Measurements from ENCODE around the gene PIGU.
"Not testable (repeated sequence)": the region's sequence is repeated elsewhere in the genome, so short reads cannot be mapped to it uniquely, and the experiment has no call there.

Gene PIGU

DNA sequence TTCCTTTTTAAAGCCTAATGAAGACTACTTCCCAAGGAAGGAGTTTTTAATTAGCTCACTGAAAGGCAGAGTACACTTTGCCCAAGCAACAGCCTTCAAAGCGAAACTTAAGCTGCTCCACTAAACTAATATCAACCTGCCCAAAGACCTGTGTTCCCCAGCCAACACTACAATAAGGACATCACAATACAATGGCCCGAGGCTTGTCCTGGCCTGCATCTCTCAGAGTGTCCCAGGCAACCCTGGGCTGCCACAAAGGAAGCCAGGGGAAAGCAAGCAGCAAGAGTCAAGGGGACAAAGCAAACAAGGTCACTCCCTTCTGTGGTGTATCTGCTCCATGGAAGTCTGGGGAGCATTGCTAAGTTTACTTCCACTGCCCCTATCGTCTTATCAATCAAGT lies 52.3 kb downstream of the PIGU start:
- no peak overlapping the region for H3K4me3 ChIP-seq (ENCODE audit: low read depth, low read length)

DNA sequence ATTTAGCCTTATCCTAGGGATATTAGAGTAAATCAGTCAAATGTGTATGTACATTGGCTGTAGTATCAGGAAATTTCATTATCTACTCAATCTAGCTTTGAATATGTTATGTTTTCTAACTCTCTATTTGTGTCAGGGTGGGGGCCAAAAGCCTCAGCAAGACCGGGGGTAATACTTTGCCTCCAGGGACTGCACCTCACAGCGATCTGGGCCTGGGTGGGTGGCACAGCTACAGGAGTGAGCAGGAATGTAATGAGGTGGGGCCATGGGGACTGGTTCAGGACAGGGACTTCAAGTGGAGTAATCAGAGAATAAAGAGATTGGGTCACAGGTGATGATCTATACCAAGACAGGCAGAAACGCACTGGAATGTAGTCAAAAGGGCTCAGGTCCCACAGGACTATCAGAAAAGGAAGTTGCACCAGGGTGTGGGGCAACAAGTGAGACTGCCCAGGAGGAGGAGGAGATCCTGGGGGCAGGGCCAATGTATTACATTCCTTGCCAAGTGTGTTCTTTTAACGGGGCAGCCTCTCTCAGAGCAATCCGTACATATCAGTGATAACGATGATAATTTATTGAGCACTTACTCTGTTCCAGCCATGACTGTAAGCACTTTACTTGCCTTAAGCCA lies 54.0 kb downstream of the PIGU start:
- no peak overlapping the region for H3K4me3 ChIP-seq (ENCODE audit: low read depth, low read length)

DNA sequence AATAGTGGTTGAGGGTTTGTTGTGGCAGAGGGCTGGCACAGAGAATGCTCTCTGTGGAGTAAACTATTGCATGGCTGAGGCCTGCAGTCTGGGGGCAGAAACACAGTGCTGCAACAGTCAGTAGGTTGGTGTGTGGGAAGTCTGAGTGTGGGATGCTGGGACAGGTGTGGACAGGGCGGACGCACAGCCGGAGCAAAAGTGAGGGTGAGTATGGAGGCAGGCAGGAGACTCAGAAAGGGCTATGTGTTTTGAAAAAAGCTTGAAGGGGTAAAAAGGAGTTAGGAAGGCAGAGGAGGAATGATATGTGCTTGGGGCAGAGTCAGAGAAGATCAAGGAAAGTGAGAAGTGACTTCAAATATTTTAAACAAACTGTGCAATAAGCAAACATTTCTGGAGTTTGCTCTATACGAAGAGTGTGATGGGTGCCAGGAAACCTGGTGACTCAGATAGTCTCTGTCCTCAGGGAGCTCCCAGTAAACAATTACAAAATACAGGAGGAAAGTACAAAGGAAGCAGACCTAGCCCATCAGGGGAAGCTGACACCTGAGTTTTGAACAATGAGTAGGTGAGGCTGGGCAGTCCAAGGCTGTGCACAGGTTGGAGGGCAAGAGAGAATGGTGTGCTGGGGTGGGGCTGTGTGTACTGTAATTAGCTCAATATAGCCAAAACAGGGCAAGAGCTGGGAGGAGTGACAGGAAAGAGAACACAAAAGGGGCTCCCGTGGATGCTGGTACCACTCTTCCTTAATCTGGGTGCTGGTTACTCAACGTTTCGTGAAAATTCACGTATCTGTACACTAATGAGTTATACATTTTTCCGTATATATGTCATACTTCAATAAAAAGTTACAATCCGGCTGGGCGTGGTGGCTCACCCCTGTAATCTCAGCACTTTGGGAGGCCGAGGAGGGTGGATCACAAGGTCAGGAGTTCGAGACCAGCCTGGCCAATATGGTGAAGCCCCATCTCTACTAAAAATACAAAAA lies 55.2 kb downstream of the PIGU start:
- H3K4me3 ChIP-seq (ENCODE audit: low read depth, low read length) = no peak overlapping the region

DNA sequence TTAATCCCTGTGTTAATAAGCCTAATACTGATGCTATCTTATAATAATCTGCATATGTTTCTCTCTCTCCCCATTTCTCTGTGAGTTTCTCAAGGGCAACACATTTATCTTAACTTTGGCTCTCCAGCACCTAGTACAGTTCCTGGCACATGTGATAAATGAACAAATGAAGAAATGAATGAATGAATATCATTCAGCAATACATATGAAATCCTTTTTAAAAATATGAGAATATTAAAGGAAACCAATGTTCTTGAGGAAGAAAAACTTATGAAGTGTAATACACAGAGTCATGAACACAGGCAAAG lies 55.9 kb downstream of the PIGU start:
- H3K4me3 ChIP-seq (ENCODE audit: low read depth, low read length) = no peak overlapping the region

DNA sequence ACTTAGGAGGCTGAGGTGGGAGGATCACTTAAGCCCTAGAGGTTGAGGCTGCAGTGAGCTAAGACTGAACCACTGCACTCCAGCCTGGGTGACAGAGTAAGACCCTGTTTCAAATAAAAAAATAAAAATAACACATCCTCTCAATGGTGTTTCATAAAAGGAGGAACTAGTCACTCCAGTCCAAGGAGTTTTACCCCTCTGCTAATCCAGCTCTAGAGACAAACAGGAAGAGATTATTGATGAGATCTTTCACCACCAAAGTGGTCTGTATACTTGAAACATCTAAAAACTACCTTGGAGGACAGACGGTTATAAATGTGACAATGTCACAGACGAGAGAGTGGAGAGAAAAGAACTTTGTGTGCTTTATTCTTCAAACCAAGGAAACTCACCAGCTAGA lies 58.2 kb downstream of the PIGU start:
- H3K4me3 ChIP-seq (ENCODE audit: low read depth, low read length) = no peak overlapping the region

DNA sequence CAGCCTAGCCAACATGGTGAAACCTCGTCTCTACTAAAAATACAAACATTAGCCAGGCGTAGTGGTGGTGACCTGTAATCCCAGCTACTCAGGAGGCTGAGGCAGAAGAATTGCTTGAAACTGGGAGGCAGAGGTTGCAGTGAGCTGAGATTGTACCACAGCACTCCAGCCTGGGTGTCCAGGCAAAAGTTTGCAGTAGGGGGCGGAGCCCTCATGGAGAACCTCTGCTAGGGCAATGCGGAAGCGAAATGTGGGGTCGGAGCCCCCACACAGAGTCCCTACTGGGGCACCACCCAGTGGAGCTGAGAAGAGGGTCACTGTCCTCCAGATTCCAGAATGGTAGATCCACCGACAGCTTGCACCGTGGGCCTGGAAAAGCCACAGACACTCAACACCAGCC lies 60.0 kb downstream of the PIGU start:
- H3K4me3 ChIP-seq (ENCODE audit: low read depth, low read length) = not testable (repeated sequence)

DNA sequence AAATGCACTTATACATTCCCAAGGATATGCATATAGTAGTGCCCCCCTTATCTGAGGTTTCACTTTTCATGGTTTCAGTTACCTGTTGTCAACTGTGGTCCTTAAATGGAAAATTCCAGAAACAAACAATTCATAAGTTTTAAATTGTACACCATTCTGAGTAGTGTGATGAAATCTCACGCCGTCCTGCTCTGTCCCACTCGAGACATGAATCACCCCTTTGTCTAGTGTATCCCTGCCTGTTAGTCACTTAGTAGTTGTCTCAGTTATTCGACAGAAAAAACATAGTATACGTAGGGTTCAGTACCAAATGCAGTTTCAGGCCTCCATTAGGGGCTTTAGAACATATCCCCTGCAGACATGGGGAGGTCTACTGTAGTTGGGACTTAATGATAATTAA lies 61.4 kb downstream of the PIGU start:
- no peak overlapping the region for H3K4me3 ChIP-seq (ENCODE audit: low read depth, low read length)

DNA sequence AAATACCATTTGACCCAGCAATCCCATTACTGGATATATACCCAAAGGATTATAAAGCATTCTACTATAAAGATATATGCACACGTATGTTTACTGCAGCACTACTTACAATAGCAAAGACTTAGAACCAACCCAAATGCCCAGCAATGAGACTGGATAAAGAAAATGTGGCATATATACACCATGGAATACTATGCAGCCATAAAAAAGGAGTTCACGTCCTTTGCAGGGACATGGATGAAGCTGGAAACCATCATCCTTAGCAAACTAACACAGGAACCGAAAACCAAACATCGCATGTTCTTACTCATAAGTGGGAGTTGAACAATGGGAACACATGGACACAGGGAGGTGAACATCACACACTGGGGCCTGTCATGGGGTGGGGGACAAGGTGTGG lies 64.9 kb downstream of the PIGU start:
- H3K4me3 ChIP-seq (ENCODE audit: low read depth, low read length) = not testable (repeated sequence)

DNA sequence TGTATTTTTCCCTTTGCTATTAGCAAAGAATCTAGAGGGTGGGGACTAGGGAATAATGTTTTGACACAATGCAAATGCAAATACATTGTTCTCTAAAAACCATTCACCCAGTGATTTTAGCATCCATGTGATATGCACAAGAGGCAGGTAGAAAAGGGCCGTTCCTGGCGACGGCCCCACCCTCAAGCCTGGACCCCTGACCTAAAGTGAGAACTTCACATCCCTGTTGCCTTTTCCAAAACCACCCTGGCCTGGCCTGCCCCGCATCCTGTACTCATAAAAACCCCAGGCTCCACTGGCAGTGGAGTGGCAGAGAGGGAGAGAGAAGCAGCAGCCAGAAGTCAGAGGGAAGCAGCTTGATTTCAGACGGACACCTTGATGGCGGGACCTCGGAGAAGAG lies 69.8 kb downstream of the PIGU start:
- no peak overlapping the region for H3K4me3 ChIP-seq (ENCODE audit: low read depth, low read length)

DNA sequence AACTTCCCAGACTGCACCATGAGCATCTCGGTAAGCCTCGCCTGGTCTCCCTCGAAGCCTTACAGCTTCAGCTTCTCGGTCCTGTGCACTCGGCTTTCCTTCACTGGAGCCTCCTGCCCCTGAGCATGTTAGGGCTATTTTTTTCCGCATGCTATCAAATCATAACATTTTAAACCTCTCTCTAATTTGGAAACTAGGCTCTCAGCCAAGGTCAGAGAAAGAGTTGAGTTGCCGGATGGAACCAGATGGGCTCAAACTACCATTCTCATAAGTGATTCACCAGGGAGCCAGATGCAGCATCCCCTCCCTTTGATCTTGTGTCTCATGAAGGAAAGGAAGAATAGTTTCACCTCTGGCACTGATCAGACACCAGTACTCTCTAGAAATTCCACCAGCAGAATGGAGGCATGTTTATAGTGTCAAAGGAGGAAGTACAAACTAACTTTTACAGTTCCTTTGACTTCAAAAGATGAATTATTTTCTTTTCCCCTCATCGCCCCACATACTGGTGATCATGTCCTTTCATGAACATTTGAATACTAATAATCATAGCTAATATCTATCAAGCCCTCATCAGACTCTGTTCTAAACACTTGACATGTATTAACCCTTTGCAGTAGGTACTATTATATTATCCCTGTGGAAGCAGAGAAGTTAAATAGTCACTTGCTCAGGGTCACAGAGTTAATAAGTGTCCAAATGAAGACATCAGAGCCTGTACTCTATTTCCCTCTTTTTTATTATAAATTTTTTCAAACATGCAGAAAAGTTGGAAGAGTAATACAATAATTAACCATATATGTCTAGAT lies 71.7 kb downstream of the PIGU start:
- H3K4me3 ChIP-seq (ENCODE audit: low read depth, low read length) = no peak overlapping the region

DNA sequence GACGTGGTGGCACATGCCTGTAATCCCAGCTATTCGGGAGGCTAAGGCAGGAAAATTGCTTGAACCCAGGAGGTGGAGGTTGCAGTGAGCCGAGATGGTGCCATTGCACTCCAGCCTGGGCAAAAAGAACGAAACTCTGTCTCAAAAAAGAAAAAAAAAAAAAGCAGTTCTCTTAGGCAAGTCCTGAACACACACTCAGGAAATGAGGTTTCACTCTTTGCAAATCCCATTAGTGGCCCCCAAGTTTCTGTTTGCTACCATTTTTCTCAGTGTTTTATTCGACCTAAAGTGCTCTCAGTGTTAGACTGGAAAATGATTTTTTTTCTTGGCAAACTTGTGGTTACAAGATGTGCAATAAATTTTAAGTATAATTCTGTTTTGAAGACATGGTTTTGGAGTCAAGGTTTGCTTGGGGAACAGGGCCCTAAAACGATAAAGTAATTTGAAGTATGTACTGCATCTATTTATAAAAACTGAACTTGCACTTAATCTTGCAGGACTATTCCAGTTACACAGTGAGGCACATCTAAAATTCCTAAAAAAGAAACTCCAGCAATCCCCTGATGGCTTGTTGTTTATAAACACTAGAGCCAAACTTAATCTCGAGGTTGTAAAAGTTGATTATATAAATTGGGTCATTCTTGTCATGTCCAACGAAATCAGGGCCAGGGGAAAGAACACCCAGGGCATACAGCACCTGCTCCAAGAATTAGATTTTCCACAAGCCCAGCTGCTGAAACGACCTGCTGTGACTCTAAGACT lies 75.8 kb downstream of the PIGU start:
- no peak overlapping the region for H3K4me3 ChIP-seq (ENCODE audit: low read depth, low read length)

DNA sequence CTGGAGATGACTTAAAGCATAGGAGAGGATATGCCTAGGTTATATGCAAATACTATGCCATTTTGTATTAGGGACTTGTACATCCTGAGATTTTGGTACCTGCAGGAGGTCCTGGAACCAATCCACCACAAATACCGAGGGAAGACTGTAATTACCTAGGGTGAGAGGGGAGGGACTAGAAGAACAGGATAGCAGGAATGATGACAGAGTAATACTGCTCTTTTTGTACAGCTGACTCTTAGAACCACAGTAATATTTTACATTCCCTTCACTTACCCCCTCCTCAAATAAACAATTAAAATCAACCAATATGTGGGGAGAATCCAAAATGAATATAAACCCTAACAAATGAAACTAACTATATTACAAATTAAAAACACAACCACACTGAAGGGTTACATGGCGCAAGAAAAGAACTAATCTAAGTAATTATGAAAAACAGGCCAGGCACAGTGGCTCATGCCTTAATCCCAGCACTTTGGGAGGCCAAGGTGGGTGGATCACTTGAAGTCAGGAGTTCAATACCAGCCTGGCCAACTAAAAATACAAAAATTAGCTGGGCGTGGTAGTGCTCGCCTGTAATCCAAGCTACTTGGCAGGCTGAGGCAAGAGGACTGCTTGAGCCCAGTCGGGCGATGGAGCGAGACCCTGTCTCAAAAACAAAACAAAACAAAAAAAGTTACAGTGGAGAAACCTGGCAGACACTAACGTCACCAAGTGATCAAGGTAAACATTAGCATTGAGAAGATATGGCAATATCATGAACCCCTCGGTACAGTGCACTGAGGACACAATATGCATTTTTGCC lies 81.3 kb downstream of the PIGU start:
- no peak overlapping the region for H3K4me3 ChIP-seq (ENCODE audit: low read depth, low read length)

DNA sequence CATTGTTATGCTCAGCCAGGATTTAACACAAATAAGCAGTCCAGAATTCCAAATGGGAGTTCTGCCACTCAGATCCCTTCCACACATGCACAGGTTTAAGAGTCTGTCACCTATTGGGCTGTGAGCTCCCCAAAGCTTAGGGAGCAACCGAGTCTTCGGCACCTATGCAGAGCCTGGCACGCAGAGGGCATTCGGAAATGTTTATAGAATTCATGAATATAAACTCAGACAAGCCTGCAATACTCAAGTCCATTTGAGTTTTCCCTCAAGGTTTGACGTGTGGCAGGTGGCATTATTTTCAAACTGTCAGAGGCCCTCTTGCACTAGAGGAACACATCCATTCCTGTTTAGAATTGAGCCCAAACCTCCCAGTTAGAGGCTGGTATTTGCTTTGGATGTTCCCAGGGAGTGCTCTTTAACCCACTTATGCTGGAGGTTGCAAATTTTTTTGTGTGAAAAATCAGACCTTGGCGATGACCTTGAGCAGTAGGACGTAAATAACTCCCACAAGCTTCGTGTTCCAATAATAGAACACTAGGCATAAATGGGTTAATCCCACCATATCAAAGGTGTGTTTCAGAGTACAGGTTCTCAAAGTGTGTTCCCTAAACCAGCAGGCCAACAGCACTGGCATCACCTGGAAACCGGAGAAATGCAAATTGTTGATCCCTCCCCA lies 90.3 kb downstream of the PIGU start:
- no peak overlapping the region for H3K4me3 ChIP-seq (ENCODE audit: low read depth, low read length)

DNA sequence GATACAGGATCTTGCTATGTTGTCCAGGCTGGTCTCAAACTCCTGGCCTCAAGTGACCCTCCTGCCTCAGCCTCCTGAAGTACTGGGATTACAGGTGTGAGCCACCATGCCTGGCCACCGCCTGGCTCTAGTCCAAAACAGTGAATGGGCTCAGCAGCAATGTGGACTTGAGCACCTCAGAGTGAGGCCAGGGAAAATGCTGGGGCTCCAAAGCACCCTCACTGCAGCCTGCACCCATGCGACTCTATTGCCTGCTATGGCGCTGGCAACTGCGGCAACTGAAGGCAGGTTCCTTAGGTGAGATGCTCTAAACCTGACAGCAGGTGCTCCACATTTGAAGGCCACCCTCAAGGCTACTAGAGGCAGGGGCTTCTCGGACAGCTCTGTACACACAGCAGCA lies 91.9 kb downstream of the PIGU start:
- H3K4me3 ChIP-seq (ENCODE audit: low read depth, low read length) = no peak overlapping the region

DNA sequence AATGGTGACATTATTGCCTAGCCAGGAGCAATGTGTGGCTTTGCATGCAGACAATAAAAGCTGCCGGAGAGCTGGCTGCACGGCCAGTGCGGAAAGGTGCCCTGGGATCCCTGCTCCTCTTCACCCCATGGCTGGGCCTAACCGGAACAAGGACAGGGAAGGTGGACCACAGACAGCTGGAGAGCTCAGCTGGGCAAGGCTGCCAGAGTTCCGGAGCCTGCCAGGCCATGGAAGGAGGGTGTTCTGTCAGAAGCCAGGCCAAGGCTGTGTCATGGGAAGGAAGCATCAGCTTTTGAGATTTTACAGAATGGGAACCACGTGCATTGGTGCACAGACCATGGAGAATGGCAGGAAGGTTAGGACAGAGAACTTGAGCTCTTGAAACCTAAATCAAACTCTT lies 93.3 kb downstream of the PIGU start:
- H3K4me3 ChIP-seq (ENCODE audit: low read depth, low read length) = no peak overlapping the region

DNA sequence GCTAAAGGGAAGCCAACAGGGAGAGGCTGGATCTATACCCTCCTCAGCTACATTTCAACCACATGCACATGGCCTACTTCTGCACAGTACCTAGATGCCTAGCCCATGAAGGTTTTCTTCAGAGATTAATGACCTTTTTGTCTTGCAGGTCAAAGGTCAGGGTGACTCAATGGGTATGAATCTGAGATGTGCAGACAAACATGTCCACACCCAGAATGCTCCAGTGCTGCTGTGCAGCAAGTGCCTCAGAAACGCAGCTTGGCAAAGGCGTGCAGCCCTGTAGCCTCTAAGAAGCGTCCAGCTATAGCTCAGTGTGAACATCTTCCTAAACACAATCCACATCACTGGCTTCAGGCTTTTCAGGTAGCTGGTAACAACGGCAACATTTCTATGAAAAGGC lies 94.0 kb downstream of the PIGU start:
- H3K4me3 ChIP-seq (ENCODE audit: low read depth, low read length) = no peak overlapping the region

DNA sequence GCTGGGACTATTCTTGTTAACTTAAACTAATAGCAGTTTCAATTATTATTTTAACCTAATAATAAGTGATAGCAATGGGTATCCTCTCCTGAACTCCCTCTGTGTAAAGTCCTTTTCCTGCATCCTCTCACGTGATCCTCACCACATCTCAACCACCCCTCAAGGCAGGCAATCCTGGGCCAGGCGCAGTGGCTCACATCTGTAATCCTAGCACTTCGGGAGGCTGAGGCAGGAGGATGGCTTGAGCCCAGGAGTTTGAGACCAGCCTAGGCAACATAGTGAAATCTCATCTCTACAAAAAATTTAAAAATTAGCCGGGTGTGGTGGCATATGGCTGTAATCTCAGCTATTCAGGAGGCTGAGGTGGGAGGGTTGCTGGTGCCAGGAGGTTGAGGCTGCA lies 94.7 kb downstream of the PIGU start:
- H3K4me3 ChIP-seq (ENCODE audit: low read depth, low read length) = no peak overlapping the region

DNA sequence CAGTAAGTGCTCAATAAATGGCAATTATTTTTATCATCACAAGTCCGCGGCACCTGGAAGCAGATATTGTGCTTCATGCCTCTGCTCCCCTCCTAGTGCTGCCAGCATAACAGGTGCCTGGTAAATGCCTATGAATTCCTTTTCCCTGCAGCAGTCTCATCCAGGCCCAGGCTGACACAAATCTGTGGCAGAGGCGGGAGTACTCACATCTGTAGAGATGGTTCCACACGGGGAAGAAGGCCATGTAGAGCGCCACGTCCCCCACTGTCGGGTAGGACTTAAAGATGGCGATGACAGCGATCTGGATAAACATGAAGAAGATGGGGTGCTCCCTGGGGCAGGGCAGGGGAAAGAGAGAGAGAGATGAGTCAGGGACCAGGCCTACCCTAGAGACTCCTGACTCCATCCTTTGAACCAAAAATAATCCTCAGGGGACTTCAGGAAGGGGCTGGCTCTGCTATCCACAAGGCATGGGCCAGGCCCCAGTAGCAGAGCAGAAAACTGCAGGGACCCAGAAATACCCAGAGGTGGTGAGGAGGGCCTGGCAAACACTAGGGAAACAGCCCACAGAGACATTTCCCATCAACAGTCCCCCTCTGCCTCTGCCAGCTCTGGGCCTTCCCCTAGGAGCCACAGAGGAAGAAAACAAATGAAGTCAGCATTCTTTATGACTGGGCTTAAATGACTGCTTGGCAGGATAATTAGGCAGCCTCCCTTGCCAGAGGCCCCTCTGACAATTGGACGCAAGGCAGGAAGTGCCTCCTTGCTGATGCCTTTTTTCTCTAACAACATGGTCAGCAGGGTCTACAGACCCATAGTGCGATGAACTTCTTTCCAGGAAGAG lies 95.3 kb downstream of the PIGU start:
- H3K4me3 ChIP-seq (ENCODE audit: low read depth, low read length) = no peak overlapping the region
